Measurements from ENCODE around the gene DLG2. TPM values are rescaled to one million over a fixed set of nuclear protein-coding genes. Genes with fewer than 3 reads are reported as not detected.
"Not testable (repeated sequence)": the region's sequence is repeated elsewhere in the genome, so short reads cannot be mapped to it uniquely, and the experiment has no call there.

Gene DLG2
- total RNA-seq, 2 experiments from 2014 or later, result 1.7 to 2.1 TPM

DNA sequence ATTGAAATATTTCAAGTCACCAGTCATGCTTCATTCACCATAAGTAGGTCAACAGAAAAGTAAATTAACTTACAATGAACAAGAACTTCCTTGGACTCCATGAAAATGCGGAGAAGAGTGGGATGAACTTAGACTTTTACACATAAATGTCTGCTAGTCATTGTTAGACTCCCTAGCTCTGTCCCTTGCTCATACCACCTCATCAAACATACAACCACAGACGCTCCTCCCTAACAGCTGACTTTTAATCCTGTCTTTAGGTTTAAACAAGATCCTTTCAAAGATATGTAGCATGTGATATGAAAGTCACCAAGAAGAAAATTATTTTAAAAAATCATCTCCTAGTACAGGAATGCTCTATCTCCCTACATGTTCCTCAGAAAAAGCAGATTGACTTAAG lies 248.1 kb downstream of the DLG2 start:
- Mint-ChIP-seq H3K36me3 (ENCODE audit: low read depth) (no peaks in the 10 kb centered on the region), H3K4me3 (no peak overlapping the region), H3K27ac (no peak overlapping the region), H3K27me3 (no peaks in the 10 kb centered on the region), H3K4me1 (no peaks in the 10 kb centered on the region), H3K9me3 (ENCODE audit: low read depth) (peaks cover 22% of the 10 kb centered on the region)
- CTCF ChIA-PET, result no interaction called here
- POLR2A ChIA-PET, result no interaction called here
- no peak for ATAC-seq
- DNase-seq, result no peak
- intact Hi-C loops (cut with DNase I, micrococcal nuclease), result no loop called here

DNA sequence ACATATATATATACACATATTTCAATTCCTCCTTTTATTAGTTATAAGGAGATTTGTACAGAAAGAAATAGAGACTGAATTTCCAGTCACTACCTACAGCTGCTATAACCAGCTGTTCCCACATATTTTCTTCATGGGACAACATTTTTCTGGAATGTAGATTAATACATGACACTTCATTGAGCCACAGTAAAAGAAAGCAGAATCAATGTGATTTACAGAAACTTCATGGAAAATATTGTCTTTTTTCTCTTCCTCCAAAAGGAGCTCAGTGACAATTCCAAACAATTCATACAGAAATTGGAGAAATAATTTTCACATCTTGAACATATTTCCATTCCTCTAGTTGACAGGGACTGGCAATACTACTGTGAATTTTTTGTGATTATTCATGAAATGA lies 249.2 kb downstream of the DLG2 start:
- Mint-ChIP-seq H3K4me1 (no peaks in the 10 kb centered on the region), H3K9me3 (ENCODE audit: low read depth) (peaks cover 23% of the 10 kb centered on the region), H3K4me3 (no peak overlapping the region), H3K27ac (no peak overlapping the region), H3K36me3 (ENCODE audit: low read depth) (no peaks in the 10 kb centered on the region), H3K27me3 (no peaks in the 10 kb centered on the region)
- ATAC-seq (no peak), DNase-seq (no peak)
- intact Hi-C loops (cut with DNase I, micrococcal nuclease), result no loop called here
- ChIA-PET CTCF (no interaction called here), POLR2A (no interaction called here)

DNA sequence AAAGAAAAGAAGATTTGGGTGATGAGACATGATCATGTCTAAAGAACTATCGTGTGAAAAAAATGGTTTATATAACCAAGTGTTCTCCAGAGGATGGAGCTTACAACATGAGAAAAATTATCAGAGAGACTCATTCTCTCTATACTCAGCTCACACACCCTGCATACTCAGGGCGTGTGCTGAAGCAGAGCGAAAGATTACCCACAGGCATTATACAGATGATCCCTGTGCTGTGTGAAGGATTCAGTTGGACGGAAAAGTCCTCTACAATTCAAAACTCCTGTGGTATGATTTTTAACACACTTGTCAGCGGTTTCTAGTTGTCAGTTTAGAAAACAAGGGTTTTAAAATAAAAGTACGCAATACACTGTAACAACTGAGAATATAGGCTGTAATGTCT lies 267.3 kb downstream of the DLG2 start:
- Mint-ChIP-seq H3K4me1 (no peaks in the 10 kb centered on the region), H3K36me3 (ENCODE audit: low read depth) (no peaks in the 10 kb centered on the region), H3K27ac (no peak overlapping the region), H3K9me3 (ENCODE audit: low read depth) (peaks cover 16% of the 10 kb centered on the region), H3K4me3 (no peak overlapping the region), H3K27me3 (no peaks in the 10 kb centered on the region)
- ChIA-PET CTCF (no interaction called here), POLR2A (no interaction called here)
- intact Hi-C loops (cut with DNase I, micrococcal nuclease), result no loop called here
- ATAC-seq, result no peak
- no peak for DNase-seq

DNA sequence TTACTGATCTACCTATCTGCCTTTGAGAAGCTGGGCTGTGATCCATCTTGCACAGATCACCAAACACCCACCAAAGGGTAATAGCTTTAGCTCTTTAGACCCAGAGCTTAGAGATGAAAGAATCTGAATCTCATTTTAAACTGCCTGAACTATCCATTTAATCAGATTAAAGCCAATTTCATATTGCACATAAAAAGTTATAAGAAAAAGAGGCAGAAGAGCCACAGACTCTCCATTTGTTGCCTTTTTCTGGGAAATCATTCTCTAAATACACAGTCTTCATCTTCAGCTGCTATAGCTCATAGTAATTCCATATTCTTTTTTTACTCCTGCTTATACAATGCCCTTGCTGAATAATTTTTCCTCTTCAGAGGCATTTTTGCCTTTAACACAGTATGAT lies 271.2 kb downstream of the DLG2 start:
- CTCF ChIA-PET, result no interaction called here
- Mint-ChIP-seq H3K36me3 (ENCODE audit: low read depth) (no peaks in the 10 kb centered on the region), H3K27me3 (no peaks in the 10 kb centered on the region), H3K4me3 (no peak overlapping the region), H3K9me3 (ENCODE audit: low read depth) (peaks cover 15% of the 10 kb centered on the region), H3K4me1 (no peaks in the 10 kb centered on the region), H3K27ac (no peak overlapping the region)
- no peak for ATAC-seq
- POLR2A ChIA-PET, result no interaction called here
- no peak for DNase-seq
- intact Hi-C loops (cut with DNase I, micrococcal nuclease), result no loop called here

DNA sequence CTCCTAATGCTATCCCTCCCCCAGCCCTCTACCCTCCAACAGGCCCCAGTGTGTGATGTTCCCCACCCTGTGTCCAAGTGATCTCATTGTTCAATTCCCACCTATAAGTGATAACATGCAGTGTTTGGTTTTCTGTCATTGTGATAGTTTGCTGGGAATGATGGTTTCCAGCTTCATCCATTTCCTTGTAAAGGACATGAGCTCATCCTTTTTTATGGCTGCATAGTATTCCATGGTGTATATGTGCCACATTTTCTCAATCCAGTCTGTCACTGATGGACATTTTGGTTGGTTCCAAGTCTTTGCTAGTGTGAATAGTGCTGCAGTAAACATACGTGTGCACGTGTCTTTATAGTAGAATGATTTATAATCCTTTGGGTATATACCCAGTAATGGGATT lies 277.6 kb downstream of the DLG2 start:
- CTCF ChIA-PET; H3K4me1 Mint-ChIP-seq; H3K27ac Mint-ChIP-seq; POLR2A ChIA-PET; intact Hi-C loops (cut with DNase I, micrococcal nuclease); H3K36me3 Mint-ChIP-seq (ENCODE audit: low read depth); DNase-seq; H3K4me3 Mint-ChIP-seq; H3K27me3 Mint-ChIP-seq; ATAC-seq: not testable (repeated sequence)
- H3K9me3 Mint-ChIP-seq (ENCODE audit: low read depth), result peaks cover 19% of the 10 kb centered on the region

DNA sequence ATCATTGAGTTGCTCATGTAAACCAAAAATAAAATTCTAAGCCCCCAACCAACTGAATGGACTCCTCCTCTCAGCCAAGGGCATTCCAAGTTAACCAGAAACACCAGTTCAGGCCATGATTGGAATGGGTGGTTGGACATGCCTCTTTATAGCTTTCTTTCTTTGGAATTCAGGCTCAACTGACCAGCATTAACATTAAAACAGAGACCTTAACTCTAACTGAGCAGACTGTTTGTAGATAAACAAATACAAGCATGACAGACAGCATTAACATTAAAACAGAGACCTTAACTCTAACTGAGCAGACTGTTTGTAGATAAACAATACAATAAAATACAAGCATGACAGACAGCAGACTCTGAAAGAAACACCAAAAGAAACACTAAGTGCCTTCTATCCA lies 278.2 kb downstream of the DLG2 start:
- H3K4me3 Mint-ChIP-seq, result no peak overlapping the region

DNA sequence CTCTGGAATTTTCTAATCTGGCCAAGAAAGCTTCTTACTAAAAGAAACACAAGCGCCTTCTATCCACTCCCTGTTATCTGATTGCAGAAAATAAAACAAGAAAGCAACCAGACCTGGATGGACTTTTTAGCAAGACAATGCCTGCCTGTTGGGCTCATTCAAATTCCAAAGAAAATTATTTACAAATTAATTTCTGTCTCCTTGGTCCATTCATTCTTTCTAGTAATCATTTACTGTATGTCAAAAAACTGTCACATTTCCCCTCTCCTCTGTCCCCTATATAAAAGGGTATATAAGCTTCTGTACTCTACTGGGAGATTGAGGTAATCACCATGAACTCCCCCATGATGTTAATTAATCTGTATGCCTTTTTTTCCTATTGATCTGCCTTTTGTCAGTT lies 279.9 kb downstream of the DLG2 start:
- no peak for ATAC-seq
- Mint-ChIP-seq H3K27me3 (no peaks in the 10 kb centered on the region), H3K36me3 (ENCODE audit: low read depth) (no peaks in the 10 kb centered on the region), H3K27ac (no peak overlapping the region), H3K4me3 (no peak overlapping the region), H3K9me3 (ENCODE audit: low read depth) (peaks cover 23% of the 10 kb centered on the region), H3K4me1 (no peaks in the 10 kb centered on the region)
- POLR2A ChIA-PET, result no interaction called here
- CTCF ChIA-PET, result no interaction called here
- no peak for DNase-seq
- intact Hi-C loops (cut with DNase I, micrococcal nuclease), result no loop called here

More for the DNA sequence above, 278.2 kb downstream of the DLG2 start:
- Mint-ChIP-seq H3K27ac (no peak overlapping the region), H3K27me3 (no peaks in the 10 kb centered on the region), H3K36me3 (ENCODE audit: low read depth) (no peaks in the 10 kb centered on the region), H3K4me1 (no peaks in the 10 kb centered on the region), H3K9me3 (ENCODE audit: low read depth) (peaks cover 19% of the 10 kb centered on the region)
- intact Hi-C loops (cut with DNase I, micrococcal nuclease), result no loop called here
- ATAC-seq (no peak), DNase-seq (no peak)
- CTCF ChIA-PET, result no interaction called here
- POLR2A ChIA-PET, result no interaction called here

DNA sequence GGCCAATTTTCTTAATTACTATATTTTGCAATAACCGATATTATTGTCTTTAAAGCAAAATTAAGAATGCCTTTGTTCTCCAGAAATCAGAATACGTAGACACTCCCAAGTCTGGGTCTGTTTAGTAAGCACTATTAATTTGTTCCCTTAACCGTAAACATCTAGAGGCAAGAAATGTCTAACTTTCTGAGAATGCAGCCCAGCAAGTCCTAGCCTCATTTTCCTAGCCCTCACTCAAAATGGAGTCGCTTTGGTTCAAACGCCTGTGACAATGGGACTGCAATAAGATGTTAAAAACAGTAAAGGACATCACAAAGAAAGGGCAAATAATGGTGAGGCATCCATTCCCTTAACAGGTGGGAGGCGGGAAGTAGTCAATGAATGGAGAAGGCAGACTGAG lies 280.7 kb downstream of the DLG2 start:
- H3K36me3 Mint-ChIP-seq (ENCODE audit: low read depth), result no peaks in the 10 kb centered on the region
- H3K4me3 Mint-ChIP-seq, result no peak overlapping the region
- POLR2A ChIA-PET, result no interaction called here
- H3K9me3 Mint-ChIP-seq (ENCODE audit: low read depth), result peaks cover 24% of the 10 kb centered on the region
- H3K27me3 Mint-ChIP-seq, result no peaks in the 10 kb centered on the region
- DNase-seq (no peak), ATAC-seq (no peak)
- H3K4me1 Mint-ChIP-seq, result no peaks in the 10 kb centered on the region
- no peak overlapping the region for H3K27ac Mint-ChIP-seq
- CTCF ChIA-PET, result no interaction called here
- intact Hi-C loops (cut with DNase I, micrococcal nuclease), result no loop called here

DNA sequence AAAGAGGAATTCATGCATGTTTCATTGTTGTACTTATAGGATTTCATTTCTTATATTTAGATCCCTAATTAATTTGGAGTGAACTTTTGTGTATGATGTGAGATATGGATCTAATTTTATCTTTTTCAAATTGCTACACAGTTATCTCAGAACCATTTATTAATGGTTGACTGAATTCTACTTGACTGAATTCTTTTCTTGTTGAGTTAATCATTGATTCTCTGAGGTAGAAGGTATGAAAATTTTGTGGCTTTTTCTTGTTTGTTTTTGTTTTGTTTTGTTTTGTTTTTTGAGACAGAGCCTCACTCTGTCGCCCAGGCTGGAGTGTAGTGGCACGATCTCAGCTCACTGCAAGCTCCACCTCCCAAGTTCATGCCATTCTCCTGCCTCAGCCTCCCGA lies 286.3 kb downstream of the DLG2 start:
- peaks cover 23% of the 10 kb centered on the region for H3K9me3 Mint-ChIP-seq (ENCODE audit: low read depth)
- POLR2A ChIA-PET; DNase-seq; ATAC-seq; CTCF ChIA-PET; H3K27ac Mint-ChIP-seq; H3K4me3 Mint-ChIP-seq; H3K27me3 Mint-ChIP-seq; H3K36me3 Mint-ChIP-seq (ENCODE audit: low read depth); H3K4me1 Mint-ChIP-seq; intact Hi-C loops (cut with DNase I, micrococcal nuclease): not testable (repeated sequence)

DNA sequence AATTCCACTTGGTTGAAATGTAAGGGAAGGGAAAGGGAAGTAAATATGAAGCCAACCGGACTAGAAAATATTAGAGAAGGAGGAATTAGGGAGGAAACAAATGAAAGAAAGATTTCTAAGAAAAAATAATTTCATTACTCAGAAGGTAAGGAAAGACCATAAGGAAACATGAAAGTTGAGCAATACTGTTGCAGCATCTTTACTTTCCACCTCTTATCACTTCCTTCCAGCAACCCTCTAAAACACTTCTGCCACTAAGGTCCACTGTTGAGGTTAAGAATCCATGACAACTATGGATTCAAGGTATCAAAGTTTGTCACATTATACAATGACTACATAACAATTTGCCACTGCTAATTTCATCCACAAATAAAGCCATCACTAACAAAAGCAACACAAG lies 308.6 kb downstream of the DLG2 start:
- H3K4me1 Mint-ChIP-seq, result no peaks in the 10 kb centered on the region
- POLR2A ChIA-PET, result no interaction called here
- ATAC-seq (no peak), DNase-seq (no peak)
- CTCF ChIA-PET, result no interaction called here
- no peak overlapping the region for H3K4me3 Mint-ChIP-seq
- no peaks in the 10 kb centered on the region for H3K27me3 Mint-ChIP-seq
- no peak overlapping the region for H3K27ac Mint-ChIP-seq
- no peaks in the 10 kb centered on the region for H3K36me3 Mint-ChIP-seq (ENCODE audit: low read depth)
- intact Hi-C loops (cut with DNase I, micrococcal nuclease), result no loop called here
- H3K9me3 Mint-ChIP-seq (ENCODE audit: low read depth), result peaks cover 1% of the 10 kb centered on the region

DNA sequence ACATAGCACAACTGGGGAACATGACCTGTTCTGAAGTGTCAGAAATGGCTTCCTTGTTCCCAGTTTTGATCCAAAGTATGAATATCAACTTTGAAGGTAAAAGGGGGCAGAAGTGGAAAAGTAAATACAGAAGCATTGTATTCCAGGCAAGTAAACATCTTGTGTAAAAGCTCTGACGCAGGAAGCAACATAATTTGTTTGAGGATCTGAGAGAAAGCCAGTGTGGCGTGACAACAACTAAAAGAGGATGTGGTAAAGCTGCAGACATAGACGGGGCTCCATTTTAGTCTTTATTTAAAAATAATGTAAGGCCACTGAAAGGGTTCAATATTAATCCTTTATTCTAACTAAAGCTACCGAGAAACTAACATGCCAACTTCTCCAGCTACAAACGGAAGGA lies 310.2 kb downstream of the DLG2 start:
- H3K9me3 Mint-ChIP-seq (ENCODE audit: low read depth), result peaks cover 4% of the 10 kb centered on the region
- CTCF ChIA-PET, result no interaction called here
- ATAC-seq (no peak), DNase-seq (no peak)
- no peak overlapping the region for H3K27ac Mint-ChIP-seq
- intact Hi-C loops (cut with DNase I, micrococcal nuclease), result no loop called here
- no peaks in the 10 kb centered on the region for H3K4me1 Mint-ChIP-seq
- H3K36me3 Mint-ChIP-seq (ENCODE audit: low read depth), result no peaks in the 10 kb centered on the region
- H3K4me3 Mint-ChIP-seq, result no peak overlapping the region
- POLR2A ChIA-PET, result no interaction called here
- H3K27me3 Mint-ChIP-seq, result no peaks in the 10 kb centered on the region

DNA sequence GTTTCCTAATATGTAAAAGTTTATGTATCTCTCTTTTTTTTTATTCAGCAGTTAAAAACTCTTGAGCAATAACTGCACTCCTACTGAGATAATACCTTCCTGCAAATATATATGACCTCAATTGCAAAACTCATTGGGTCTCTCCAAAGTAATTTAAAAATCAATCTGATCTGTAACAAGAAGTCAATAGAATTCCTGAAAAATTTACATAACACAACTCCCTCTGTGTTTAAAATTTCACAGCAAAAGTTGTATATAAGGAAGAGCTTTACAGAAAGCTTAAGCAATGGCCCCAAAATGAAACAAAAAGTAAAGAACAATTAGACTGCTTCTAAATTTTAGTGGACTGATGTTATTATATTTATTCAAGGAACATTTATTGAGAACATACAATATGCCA lies 313.4 kb downstream of the DLG2 start:
- no peak overlapping the region for H3K27ac Mint-ChIP-seq
- no peaks in the 10 kb centered on the region for H3K36me3 Mint-ChIP-seq (ENCODE audit: low read depth)
- ATAC-seq, result no peak
- H3K4me1 Mint-ChIP-seq, result no peaks in the 10 kb centered on the region
- ChIA-PET CTCF (interaction anchor here (1.1 kb wide), 1 partner anchor 11 kb away, joined by 3 read pairs; no protein-coding TSS in a partner anchor), POLR2A (no interaction called here)
- H3K4me3 Mint-ChIP-seq, result no peak overlapping the region
- peaks cover 8% of the 10 kb centered on the region for H3K9me3 Mint-ChIP-seq (ENCODE audit: low read depth)
- no peaks in the 10 kb centered on the region for H3K27me3 Mint-ChIP-seq
- DNase-seq, result no peak
- intact Hi-C loops (cut with DNase I, micrococcal nuclease), result no loop called here

DNA sequence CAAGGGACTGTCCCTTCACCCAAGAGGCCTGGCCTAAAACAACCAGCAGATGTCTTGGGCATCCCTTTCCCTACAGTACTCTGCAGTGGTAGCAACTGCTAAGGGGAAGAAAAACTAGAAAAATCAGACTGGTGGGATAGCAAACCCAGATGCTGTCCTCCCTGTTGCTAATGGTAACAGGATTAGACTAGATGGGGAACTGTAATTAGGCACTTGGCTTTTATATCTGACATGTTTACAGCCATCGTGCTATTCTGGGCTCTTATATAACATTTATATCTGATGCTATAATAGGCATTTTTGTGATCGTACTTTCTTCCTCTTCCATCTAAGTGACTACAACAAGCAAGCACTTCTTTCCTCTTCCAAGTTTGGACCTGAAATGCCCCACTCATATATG lies 316.7 kb downstream of the DLG2 start:
- POLR2A ChIA-PET, result no interaction called here
- no peaks in the 10 kb centered on the region for H3K27me3 Mint-ChIP-seq
- H3K27ac Mint-ChIP-seq, result no peak overlapping the region
- intact Hi-C loops (cut with DNase I, micrococcal nuclease), result no loop called here
- no peaks in the 10 kb centered on the region for H3K36me3 Mint-ChIP-seq (ENCODE audit: low read depth)
- peaks cover 10% of the 10 kb centered on the region for H3K9me3 Mint-ChIP-seq (ENCODE audit: low read depth)
- ATAC-seq (no peak), DNase-seq (no peak)
- H3K4me1 Mint-ChIP-seq, result no peaks in the 10 kb centered on the region
- CTCF ChIA-PET, result no interaction called here
- no peak overlapping the region for H3K4me3 Mint-ChIP-seq
